Activated CD4-positive, alpha-beta T cell treated with anti-CD3 and anti-CD28 coated beads, Interleukin-2, amount 50 U/mL, for 4 hours (primary cell): Measurements from ENCODE around the gene SEC24D.

Source experiments
- DNase-seq, 2 experiments: peaks; one replicate each; pipeline ENCODE4 v3.0.0-alpha.2; 2020

SEC24D gene

GRCh38 chr4:118839221-118839927, 3.4 kb upstream of the SEC24D start:
- no peak for DNase-seq

- no peak for DNase-seq
Measured at GRCh38 chr4:118837121-118837507, 1.2 kb upstream of the SEC24D start.

GRCh38 chr4:118836301-118837120, 585 bp upstream of the SEC24D start:
- DNase-seq = peak; percentile 31 to 35

GRCh38 chr4:118834960-118835569, 861 bp downstream of the SEC24D start:
- peak; percentile 21 to 25 for DNase-seq

- DNase-seq = no peak
Measured at GRCh38 chr4:118834070-118834469, 1.9 kb downstream of the SEC24D start.

- no peak for DNase-seq
Measured at GRCh38 chr4:118833192-118833820, 2.6 kb downstream of the SEC24D start.

- DNase-seq = no peak
Measured at GRCh38 chr4:118829107-118829506, 6.8 kb downstream of the SEC24D start.

- no peak for DNase-seq
Measured at GRCh38 chr4:118826723-118827444, 9.0 kb downstream of the SEC24D start.

- DNase-seq = no peak
Measured at GRCh38 chr4:118825799-118826198, 10.1 kb downstream of the SEC24D start.

GRCh38 chr4:118824141-118824540, 11.8 kb downstream of the SEC24D start:
- DNase-seq = no peak

- no peak for DNase-seq
Measured at GRCh38 chr4:118823471-118823870, 12.5 kb downstream of the SEC24D start.

GRCh38 chr4:118821590-118822293, 14.2 kb downstream of the SEC24D start:
- DNase-seq = no peak

- DNase-seq = no peak
Measured at GRCh38 chr4:118817178-118817930, 18.6 kb downstream of the SEC24D start.

- no peak for DNase-seq
Measured at GRCh38 chr4:118816538-118817177, 19.3 kb downstream of the SEC24D start.

- no peak for DNase-seq
Measured at GRCh38 chr4:118814891-118815290, 21.0 kb downstream of the SEC24D start.

GRCh38 chr4:118814058-118814457, 21.9 kb downstream of the SEC24D start:
- no peak for DNase-seq

GRCh38 chr4:118813561-118813960, 22.4 kb downstream of the SEC24D start:
- no peak for DNase-seq

GRCh38 chr4:118811832-118812231, 24.1 kb downstream of the SEC24D start:
- DNase-seq = no peak

- no peak for DNase-seq
Measured at GRCh38 chr4:118810991-118811764, 24.7 kb downstream of the SEC24D start.

GRCh38 chr4:118807659-118808058, 28.3 kb downstream of the SEC24D start:
- no peak for DNase-seq
